HG03103 (cell line): ENCODE measurements around the gene ETV1.

Experiments
- ATAC-seq: cut with Tn5 transposase; IDR thresholded peaks from one replicate; pipeline ENCODE4 v1.9.1; 2021; ENCODE audit warnings: low read depth; ENCODE audit not compliant: unreplicated experiment

Gene ETV1

GRCh38 chr7:13890793-13891192 is 98.7 kb downstream of the ETV1 start:
- no peak for ATAC-seq

GRCh38 chr7:13886356-13886755 is 103.1 kb downstream of the ETV1 start:
- ATAC-seq = no peak

- ATAC-seq = no peak
Measured at GRCh38 chr7:13882051-13882450, 107.4 kb downstream of the ETV1 start.

- ATAC-seq = no peak
Measured at GRCh38 chr7:13880789-13881188, 108.7 kb downstream of the ETV1 start.

GRCh38 chr7:13879994-13880686 is 109.3 kb downstream of the ETV1 start:
- ATAC-seq = no peak

GRCh38 chr7:13879143-13879542 is 110.3 kb downstream of the ETV1 start:
- ATAC-seq = no peak

- no peak for ATAC-seq
Measured at GRCh38 chr7:13878154-13878553, 111.3 kb downstream of the ETV1 start.

- ATAC-seq = no peak
Measured at GRCh38 chr7:13875496-13876074, 113.9 kb downstream of the ETV1 start.

GRCh38 chr7:13874783-13875182 is 114.7 kb downstream of the ETV1 start:
- ATAC-seq = no peak

GRCh38 chr7:13872709-13873108 is 116.8 kb downstream of the ETV1 start:
- ATAC-seq = no peak

- ATAC-seq = no peak
Measured at GRCh38 chr7:13871008-13871407, 118.5 kb downstream of the ETV1 start.

GRCh38 chr7:13860734-13861133 is 128.7 kb downstream of the ETV1 start:
- no peak for ATAC-seq

- ATAC-seq = no peak
Measured at GRCh38 chr7:13856012-13856411, 133.5 kb downstream of the ETV1 start.

GRCh38 chr7:13852281-13852968 is 137.0 kb downstream of the ETV1 start:
- ATAC-seq = no peak

GRCh38 chr7:13851736-13852135 is 137.7 kb downstream of the ETV1 start:
- ATAC-seq = no peak

- peak; percentile 83 for ATAC-seq
Measured at GRCh38 chr7:13850185-13850752, 139.2 kb downstream of the ETV1 start.

- ATAC-seq = no peak
Measured at GRCh38 chr7:13849163-13849892, 140.1 kb downstream of the ETV1 start.

GRCh38 chr7:13848681-13849131 is 140.8 kb downstream of the ETV1 start:
- no peak for ATAC-seq

GRCh38 chr7:13846386-13846785 is 143.1 kb downstream of the ETV1 start:
- ATAC-seq = no peak

GRCh38 chr7:13845601-13846000 is 143.9 kb downstream of the ETV1 start:
- ATAC-seq = no peak

GRCh38 chr7:13844954-13845353 is 144.5 kb downstream of the ETV1 start:
- ATAC-seq = no peak
